H1 (cell line): ENCODE measurements around the gene MVK. TPM values are rescaled to one million over a fixed set of nuclear protein-coding genes. Genes with fewer than 3 reads are reported as not detected.

Experiments used
- CTCF ChIA-PET: fragments of 300-600 bp; sonication (Branson Sonifier 250); formaldehyde crosslinking; loops from one replicate; lab custom pipeline; 2021; ENCODE audit not compliant: partially characterized antibody; lab: Charles Lee
- POLR2A ChIA-PET: fragments of 300-600 bp; sonication (Branson Sonifier 250); formaldehyde crosslinking; loops from one replicate; lab custom pipeline; 2021; ENCODE audit warnings: inconsistent platforms; ENCODE audit not compliant: partially characterized antibody; lab: Charles Lee
- DNase-seq, 2 experiments: peaks; one replicate each; pipeline versions ENCODE4 v3.0.0 to v3.0.0-alpha.2; 2010 to 2022; ENCODE audit warnings: low spot score in 2 of 2, low read depth in 1 of 2, mixed read lengths in 1 of 2
- FAIRE-seq: peaks from 2 replicates; lab custom pipeline; 2011; peaks lifted over from hg19 to GRCh38; lab: Jason Lieb, UNC
- H2AFZ ChIP-seq: 2 replicates; pipeline ENCODE4 v1.8.1; 2012; ENCODE audit warnings: low read length, inconsistent platforms
- H2AK5ac ChIP-seq: 2 replicates; pipeline ENCODE4 v1.6.1; 2013; ENCODE audit warnings: low read depth, low read length
- H2BK120ac ChIP-seq: replicated peaks from 2 replicates; pipeline ENCODE3; 2013; ENCODE audit warnings: low read depth, low read length, inconsistent platforms
- H2BK12ac ChIP-seq: 2 replicates; pipeline ENCODE4 v1.6.1; 2013; ENCODE audit warnings: low read depth, low read length
- H2BK15ac ChIP-seq: 2 replicates; pipeline ENCODE4 v1.6.1; 2013; ENCODE audit warnings: low read length
- H2BK20ac ChIP-seq: 2 replicates; pipeline ENCODE4 v1.6.1; 2013; ENCODE audit warnings: low read length
- H2BK5ac ChIP-seq: 2 replicates; pipeline ENCODE4 v1.6.1; 2013; ENCODE audit warnings: low read depth, low read length
- H3K14ac ChIP-seq: 2 replicates; pipeline ENCODE4 v1.6.1; 2013; ENCODE audit warnings: inconsistent platforms; ENCODE audit not compliant: insufficient read length
- H3K18ac ChIP-seq: 2 replicates; pipeline ENCODE4 v1.6.1; 2013; ENCODE audit warnings: low read length; ENCODE audit errors: extremely low read depth
- H3K23ac ChIP-seq: 2 replicates; pipeline ENCODE4 v1.6.1; 2013; ENCODE audit warnings: inconsistent platforms; ENCODE audit not compliant: insufficient read length
- H3K23me2 ChIP-seq: 2 replicates; pipeline ENCODE4 v1.6.1; 2013; ENCODE audit warnings: low read depth, low read length
- H3K27ac ChIP-seq: 2 replicates; pipeline ENCODE4 v1.6.1; 2011; ENCODE audit warnings: low read depth, low read length, inconsistent platforms
- H3K27me3 ChIP-seq, 4 experiments: replicated peaks in 1 of 4; 1 replicate in 1 of 4; 2 replicates in 3 of 4; pipeline versions ENCODE4 v1.6.1 to v1.8.1; 2011 to 2013; ENCODE audit warnings: low read length in 3 of 4, mild to moderate bottlenecking in 3 of 4, inconsistent platforms in 2 of 4, mixed read lengths in 2 of 4, moderate library complexity in 1 of 4; ENCODE audit not compliant: control insufficient read depth in 3 of 4, insufficient read depth in 3 of 4; ENCODE audit errors: extremely low read depth in 1 of 4
- H3K36me3 ChIP-seq, 4 experiments: 2 replicates each; pipeline versions ENCODE4 v1.6.1 to v1.8.1; 2011 to 2013; ENCODE audit warnings: mild to moderate bottlenecking in 4 of 4, low read length in 3 of 4, moderate library complexity in 2 of 4, control low read depth in 1 of 4, inconsistent platforms in 1 of 4; ENCODE audit not compliant: insufficient read depth in 4 of 4, control insufficient read depth in 2 of 4
- H3K4ac ChIP-seq: replicated peaks from 2 replicates; pipeline ENCODE3; 2013; ENCODE audit warnings: low read length, low read depth, mixed read lengths, inconsistent platforms; ENCODE audit not compliant: insufficient read length
- H3K4me1 ChIP-seq, 4 experiments: replicated peaks in 1 of 4; 1 replicate in 1 of 4; 2 replicates in 3 of 4; pipeline versions ENCODE4 v1.6.1 to v1.8.1; 2011 to 2013; ENCODE audit warnings: low read length in 3 of 4, inconsistent platforms in 2 of 4, mixed read lengths in 1 of 4; ENCODE audit not compliant: insufficient read depth in 4 of 4, control insufficient read depth in 3 of 4
- H3K4me2 ChIP-seq, 2 experiments: 2 replicates each; pipeline versions ENCODE4 v1.6.1 to v1.8.1; 2011 to 2013; ENCODE audit warnings: low read depth in 2 of 2, low read length in 2 of 2, control low read depth in 1 of 2, inconsistent platforms in 1 of 2, mild to moderate bottlenecking in 1 of 2; ENCODE audit not compliant: insufficient read depth in 1 of 2
- H3K4me3 ChIP-seq, 4 experiments: fragments of 200-600, 300-600 bp in 1 of 4; sonication (generic), shearing (Covaris generic), sonication (Bioruptor Twin) in 1 of 4; 2 replicates each; pipeline versions ENCODE4 v1.5.1 to v1.8.1; 2011 to 2016; ENCODE audit warnings: low read length in 4 of 4, low read depth in 3 of 4, control low read depth in 2 of 4, inconsistent platforms in 2 of 4, mild to moderate bottlenecking in 2 of 4, mixed read lengths in 1 of 4, moderate library complexity in 1 of 4; ENCODE audit not compliant: insufficient read depth in 2 of 4; ENCODE audit errors: extremely low read depth in 1 of 4
- H3K56ac ChIP-seq: replicated peaks from 2 replicates; pipeline ENCODE3; 2013; ENCODE audit warnings: low read depth, mild to moderate bottlenecking, mixed read lengths, low read length, inconsistent platforms; ENCODE audit not compliant: insufficient read length
- H3K79me1 ChIP-seq: 2 replicates; pipeline ENCODE4 v1.6.1; 2013; ENCODE audit warnings: low read depth, low read length, control low read depth
- H3K79me2 ChIP-seq, 2 experiments: 2 replicates each; pipeline versions ENCODE4 v1.6.1 to v1.8.1; 2012 to 2013; ENCODE audit warnings: low read length in 2 of 2, mild to moderate bottlenecking in 2 of 2, inconsistent platforms in 1 of 2; ENCODE audit not compliant: insufficient read depth in 2 of 2, control insufficient read depth in 1 of 2
- H3K9ac ChIP-seq, 4 experiments: replicated peaks in 1 of 4; 1 replicate in 1 of 4; 2 replicates in 3 of 4; pipeline versions ENCODE4 v1.6.1 to v1.8.1; 2011 to 2013; ENCODE audit warnings: low read depth in 3 of 4, low read length in 3 of 4, control low read depth in 2 of 4, mild to moderate bottlenecking in 2 of 4, moderate library complexity in 2 of 4, inconsistent platforms in 1 of 4; ENCODE audit errors: extremely low read depth in 1 of 4
- H3K9me3 ChIP-seq, 2 experiments: 2 replicates each; pipeline versions ENCODE4 v1.6.1 to v1.8.1; 2012 to 2013; ENCODE audit warnings: mild to moderate bottlenecking in 2 of 2, moderate library complexity in 2 of 2, control low read depth in 1 of 2, inconsistent platforms in 1 of 2, low read depth in 1 of 2, low read length in 1 of 2, mixed read lengths in 1 of 2; ENCODE audit not compliant: insufficient read depth in 2 of 2
- H4K20me1 ChIP-seq, 2 experiments: replicated peaks in 1 of 2; 2 replicates each; pipeline versions ENCODE3 to v1.8.1; 2011 to 2013; ENCODE audit warnings: inconsistent platforms in 2 of 2, low read length in 2 of 2, mild to moderate bottlenecking in 1 of 2; ENCODE audit not compliant: insufficient read depth in 2 of 2, control insufficient read depth in 1 of 2
- H4K5ac ChIP-seq: 2 replicates; pipeline ENCODE4 v1.6.1; 2013; ENCODE audit warnings: low read length, low read depth, mixed read lengths, inconsistent platforms; ENCODE audit not compliant: insufficient read length
- H4K8ac ChIP-seq: 2 replicates; pipeline ENCODE4 v1.8.0; 2013; ENCODE audit warnings: mild to moderate bottlenecking, moderate library complexity, low read length, inconsistent platforms; ENCODE audit not compliant: insufficient read depth; ENCODE audit errors: extremely low read depth
- H4K91ac ChIP-seq: replicated peaks from 2 replicates; pipeline ENCODE3; 2013; ENCODE audit warnings: low read length, mixed read lengths, inconsistent platforms; ENCODE audit not compliant: insufficient read length
- ASH2L ChIP-seq: fragments of 200-600, 300-600 bp; sonication (generic); IDR thresholded peaks from one replicate; pipeline ENCODE4 v1.7.1; 2017; ENCODE audit warnings: low read length
- BRCA1 ChIP-seq: IDR thresholded peaks from 2 replicates; pipeline ENCODE4 v1.6.1; 2012; ENCODE audit warnings: low read depth, low read length, improper control_type of control experiment
- CEBPB ChIP-seq: IDR thresholded peaks from 2 replicates; pipeline ENCODE4 v1.6.1; 2012; ENCODE audit warnings: low read depth, low read length
- CTBP2 ChIP-seq: IDR thresholded peaks from 2 replicates; pipeline ENCODE4 v1.7.0; 2011; ENCODE audit warnings: borderline replicate concordance, mild to moderate bottlenecking, moderate library complexity, mixed read lengths, low read length; ENCODE audit not compliant: insufficient read depth, insufficient read length
- EGR1 ChIP-seq: IDR thresholded peaks from 2 replicates; pipeline ENCODE4 v1.6.1; 2011; ENCODE audit warnings: low read depth, low read length, borderline replicate concordance
- PHF8 ChIP-seq: fragments of 200-600 bp; sonication (generic); conservative IDR thresholded peaks from 2 replicates; pipeline ENCODE4 v1.7.1; 2012; ENCODE audit warnings: low read depth, mild to moderate bottlenecking, inconsistent platforms, low read length, moderate library complexity
- POLR2AphosphoS5 ChIP-seq: IDR thresholded peaks from 2 replicates; pipeline ENCODE4 v1.6.1; 2011; ENCODE audit warnings: low read depth, low read length
- RFX5 ChIP-seq: IDR thresholded peaks from 2 replicates; pipeline ENCODE4 v1.6.1; 2011; ENCODE audit warnings: low read depth, low read length, improper control_type of control experiment, borderline replicate concordance
- TBP ChIP-seq: IDR thresholded peaks from 2 replicates; pipeline ENCODE4 v1.6.1; 2011; ENCODE audit warnings: low read depth, low read length, improper control_type of control experiment
- WGBS, 2 experiments: shearing (Covaris generic) in 1 of 2; methylation state at CpG; one replicate each; pipeline versions ENCODE4 v1.1.6 to v1.1.7; 2013 to 2015; ENCODE audit warnings: low lambda C conversion rate in 2 of 2, mixed read lengths in 2 of 2, inconsistent platforms in 1 of 2, low coverage in 1 of 2, missing lambda C conversion rate in 1 of 2; ENCODE audit not compliant: insufficient replicate concordance in 2 of 2, insufficient coverage in 1 of 2, insufficient read length in 1 of 2; ENCODE audit errors: extremely low coverage in 1 of 2, missing lambda C conversion rate in 1 of 2; 5-methylcytosine and 5-hydroxymethylcytosine counted together
- polyA plus RNA-seq, 7 experiments: library from polyadenylated mRNA; depleted of rRNA in 3 of 7; stranded (reverse) in 5 of 7; unstranded in 2 of 7; fragments of >200 nt in 5 of 7; fragments of 200-250 nt in 2 of 7; gene quantifications; 1 replicate in 5 of 7; 2 replicates in 1 of 7; 4 replicates in 1 of 7; pipeline versions ENCODE4 v1.2.1 to v1.2.3, GENCODE V29; 2011 to 2013; ENCODE audit warnings: missing spikeins in 2 of 7, mixed read lengths in 2 of 7
- total RNA-seq: library from RNA; stranded (reverse); fragmentation: NEBNext Ultra II Directional; extraction: Animal tissue kit (Norgen Biotek cat#: 25700); gene quantifications from 2 replicates; pipeline ENCODE4 v1.2.1, GENCODE V29; 2021

The MVK gene
- total and polyA plus RNA-seq, 2 of the 8 experiments (the other 6 are each of a cell fraction or from before 2014, with no cell fraction given): 15.7 to 20.9 TPM

GRCh38 chr12:109601557-109601956 is 28.0 kb downstream of the MVK start:
- Histone ChIP-seq H2BK20ac (no peak overlapping the region), H2BK15ac (no peak overlapping the region), H3K23me2 (no peaks in the 10 kb centered on the region), H3K4me3 (no peak overlapping the region), H3K79me1 (no peaks in the 10 kb centered on the region), H3K56ac (no peak overlapping the region), H4K91ac (no peak overlapping the region), H2BK12ac (no peak overlapping the region), H3K27me3 (no peaks in the 10 kb centered on the region), H2BK5ac (no peak overlapping the region), H3K4me1 (peaks cover 0 to 11% (median 4%) of the 10 kb centered on the region in 4 experiments; a peak in 6 of 7 replicates), H3K14ac (no peak overlapping the region), H4K20me1 (peaks cover 0 to 4% of the 10 kb centered on the region in 2 experiments), H3K9me3 (no peaks in the 10 kb centered on the region), H3K4me2 (no peak overlapping the region), H3K36me3 (peaks cover 0 to 1% (median 0%) of the 10 kb centered on the region in 4 experiments; a peak in 1 of 8 replicates), H3K23ac (no peak overlapping the region), H2AFZ (no peak overlapping the region), H4K8ac (no peak overlapping the region), H2AK5ac (no peak overlapping the region), H3K79me2 (no peaks in the 10 kb centered on the region), H3K9ac (no peak overlapping the region), H4K5ac (no peak overlapping the region), H2BK120ac (no peak overlapping the region), H3K4ac (no peak overlapping the region), H3K27ac (no peak overlapping the region), H3K18ac (no peak overlapping the region)
- ChIA-PET CTCF (interaction anchor here (0.6 to 11.3 kb wide), 5 partner anchors 17 to 193 kb away, joined by 3 to 163 read pairs (median 29); no protein-coding TSS in a partner anchor), POLR2A (no interaction called here)
- FAIRE-seq (no peak), DNase-seq (no peak)
- TF ChIP-seq RFX5: no peak
- no peak for TF ChIP-seq POLR2AphosphoS5
- no peak for TF ChIP-seq TBP
- TF ChIP-seq CEBPB: no peak
- TF ChIP-seq ASH2L: no peak
- no peak for TF ChIP-seq CTBP2
- no peak for TF ChIP-seq EGR1
- TF ChIP-seq BRCA1: no peak
- no peak for TF ChIP-seq PHF8
- 79% methylated on average over 8 of the region's 8 CpGs; no CpG with 5 or more reads in 1 of the 2 experiments for WGBS, 2 experiments
